ENCODE measurements around the gene ATG14. TPM values are rescaled to one million over a fixed set of nuclear protein-coding genes. Genes with fewer than 3 reads are reported as not detected.

The ATG14 gene
- polyA plus RNA-seq, 3 donors, result 1.8 to 6.8 (median 3.3) TPM

DNA sequence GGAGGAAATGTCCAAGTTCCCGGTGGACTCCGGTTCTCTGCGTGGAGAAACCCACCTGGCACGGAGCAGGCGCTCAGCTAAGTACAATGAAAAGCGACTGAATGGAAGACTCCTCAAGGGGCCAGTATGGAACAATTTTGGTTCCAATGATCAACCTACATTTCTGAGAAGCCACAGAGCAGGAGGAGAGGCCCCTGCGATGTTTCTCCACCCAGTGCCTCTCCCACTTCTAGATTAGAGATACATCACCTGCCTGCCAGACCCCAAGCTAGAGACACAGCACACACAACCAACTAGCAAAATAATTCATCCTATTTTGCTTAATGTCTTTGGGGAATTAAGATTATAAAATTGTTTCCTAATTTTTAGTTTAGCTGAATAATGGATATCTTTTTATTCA is 38.8 kb downstream of the ATG14 start:
- Mint-ChIP-seq H3K4me3 (no peak overlapping the region), H3K27ac (no peak overlapping the region), H3K27me3 (ENCODE audit: low read depth in 3 of 3) (no peaks in the 10 kb centered on the region), H3K4me1 (peaks cover 2% of the 10 kb centered on the region), H3K36me3 (peaks cover 65 to 72% of the 10 kb centered on the region in 2 donors), H3K9me3 (peaks cover 0 to 2% (median 0%) of the 10 kb centered on the region in 7 donors)
- Histone ChIP-seq H3K4me1 (ENCODE audit: control insufficient read depth in 1 of 2, insufficient read depth in 2 of 2, low read length in 2 of 2) (no peaks in the 10 kb centered on the region), H3K79me2 (ENCODE audit: insufficient read depth, low read length) (no peaks in the 10 kb centered on the region), H2AFZ (ENCODE audit: insufficient read depth, low read depth, low read length, poor library complexity, severe bottlenecking) (no peak overlapping the region), H3K4me2 (replicated peaks; ENCODE audit: extremely low read depth, low read length, poor library complexity, severe bottlenecking) (no peak overlapping the region), H3K27me3 (ENCODE audit: control insufficient read depth in 2 of 2, insufficient read depth in 2 of 2, low read length in 2 of 2) (no peaks in the 10 kb centered on the region), H3K36me3 (replicated peaks in 1 of 2; ENCODE audit: control insufficient read depth in 1 of 2, insufficient read depth in 2 of 2, low read length in 2 of 2) (peaks cover 37 to 72% of the 10 kb centered on the region in 2 donors), H3K4me3 (replicated peaks in 1 of 3; ENCODE audit: low read depth in 2 of 3, low read length in 3 of 3) (no peak overlapping the region), H3K9me3 (replicated peaks in 1 of 2; ENCODE audit: control insufficient read depth in 1 of 2, insufficient read depth in 1 of 2, low read length in 2 of 2) (no peaks in the 10 kb centered on the region), H3K27ac (ENCODE audit: low read depth in 1 of 2, low read length in 2 of 2) (no peak overlapping the region), H3K9ac (ENCODE audit: insufficient read depth, low read length, poor library complexity, severe bottlenecking) (no peak overlapping the region), H4K20me1 (ENCODE audit: insufficient read depth, low read length) (no peaks in the 10 kb centered on the region)
- no peak for DNase-seq
- WGBS (ENCODE audit: insufficient coverage), result 97% methylated on average over 6 of the region's 7 CpGs
- TF ChIP-seq, protein P1, sequence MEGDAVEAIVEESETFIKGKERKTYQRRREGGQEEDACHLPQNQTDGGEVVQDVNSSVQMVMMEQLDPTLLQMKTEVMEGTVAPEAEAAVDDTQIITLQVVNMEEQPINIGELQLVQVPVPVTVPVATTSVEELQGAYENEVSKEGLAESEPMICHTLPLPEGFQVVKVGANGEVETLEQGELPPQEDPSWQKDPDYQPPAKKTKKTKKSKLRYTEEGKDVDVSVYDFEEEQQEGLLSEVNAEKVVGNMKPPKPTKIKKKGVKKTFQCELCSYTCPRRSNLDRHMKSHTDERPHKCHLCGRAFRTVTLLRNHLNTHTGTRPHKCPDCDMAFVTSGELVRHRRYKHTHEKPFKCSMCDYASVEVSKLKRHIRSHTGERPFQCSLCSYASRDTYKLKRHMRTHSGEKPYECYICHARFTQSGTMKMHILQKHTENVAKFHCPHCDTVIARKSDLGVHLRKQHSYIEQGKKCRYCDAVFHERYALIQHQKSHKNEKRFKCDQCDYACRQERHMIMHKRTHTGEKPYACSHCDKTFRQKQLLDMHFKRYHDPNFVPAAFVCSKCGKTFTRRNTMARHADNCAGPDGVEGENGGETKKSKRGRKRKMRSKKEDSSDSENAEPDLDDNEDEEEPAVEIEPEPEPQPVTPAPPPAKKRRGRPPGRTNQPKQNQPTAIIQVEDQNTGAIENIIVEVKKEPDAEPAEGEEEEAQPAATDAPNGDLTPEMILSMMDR (IDR thresholded peaks at IDR 0.05), result no peak
- intact Hi-C loops (cut with micrococcal nuclease), result no loop called here

DNA sequence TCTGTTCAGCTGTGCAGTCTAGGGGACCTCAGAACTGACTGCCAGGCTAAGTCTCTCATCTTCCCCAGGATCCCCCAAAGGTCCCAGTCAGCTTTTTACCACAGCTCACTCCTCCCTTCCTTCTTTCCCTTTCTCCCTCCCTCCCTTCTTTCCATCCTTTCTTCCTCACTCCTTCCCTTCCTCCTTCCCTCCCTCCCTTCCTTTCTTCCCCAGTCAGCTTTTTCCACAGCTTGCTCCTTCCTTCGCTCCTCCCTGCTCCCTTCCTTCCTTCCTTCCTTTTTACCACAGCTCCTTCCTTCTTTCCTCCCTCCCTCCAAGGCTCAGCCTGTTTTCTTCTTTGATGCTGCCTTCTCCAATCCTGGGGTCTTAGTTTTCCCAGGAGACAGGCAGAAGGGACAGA is 39.2 kb downstream of the ATG14 start:
- no peak for DNase-seq
- TF ChIP-seq, protein P1 (IDR thresholded peaks at IDR 0.05), result no peak
- peaks cover 0 to 2% (median 0%) of the 10 kb centered on the region in 7 donors for H3K9me3 Mint-ChIP-seq
- peak overlapping the region in 2 of 7 donors; percentile 11 to 47 for H3K27ac Mint-ChIP-seq
- H3K4me3 Mint-ChIP-seq, result no peak overlapping the region
- H3K9ac ChIP-seq (ENCODE audit: insufficient read depth, low read length, poor library complexity, severe bottlenecking), result no peak overlapping the region
- H3K36me3 ChIP-seq (replicated peaks in 1 of 2; ENCODE audit: control insufficient read depth in 1 of 2, insufficient read depth in 2 of 2, low read length in 2 of 2), result peaks cover 37 to 72% of the 10 kb centered on the region in 2 donors
- peaks cover 2% of the 10 kb centered on the region for H3K4me1 Mint-ChIP-seq
- H3K9me3 ChIP-seq (replicated peaks in 1 of 2; ENCODE audit: control insufficient read depth in 1 of 2, insufficient read depth in 1 of 2, low read length in 2 of 2), result no peaks in the 10 kb centered on the region
- H3K79me2 ChIP-seq (ENCODE audit: insufficient read depth, low read length), result no peaks in the 10 kb centered on the region
- H3K4me1 ChIP-seq (ENCODE audit: control insufficient read depth in 1 of 2, insufficient read depth in 2 of 2, low read length in 2 of 2), result no peaks in the 10 kb centered on the region
- 83% methylated on average over 1 of the region's 1 CpG for WGBS (ENCODE audit: insufficient coverage)
- intact Hi-C loops (cut with micrococcal nuclease), result no loop called here
- no peaks in the 10 kb centered on the region for H4K20me1 ChIP-seq (ENCODE audit: insufficient read depth, low read length)
- no peaks in the 10 kb centered on the region for H3K27me3 Mint-ChIP-seq (ENCODE audit: low read depth in 3 of 3)
- H3K27me3 ChIP-seq (ENCODE audit: control insufficient read depth in 2 of 2, insufficient read depth in 2 of 2, low read length in 2 of 2), result no peaks in the 10 kb centered on the region
- no peak overlapping the region for H3K27ac ChIP-seq (ENCODE audit: low read depth in 1 of 2, low read length in 2 of 2)
- no peak overlapping the region for H2AFZ ChIP-seq (ENCODE audit: insufficient read depth, low read depth, low read length, poor library complexity, severe bottlenecking)
- no peak overlapping the region for H3K4me3 ChIP-seq (replicated peaks in 1 of 3; ENCODE audit: low read depth in 2 of 3, low read length in 3 of 3)
- peaks cover 65 to 73% of the 10 kb centered on the region in 2 donors for H3K36me3 Mint-ChIP-seq
- no peak overlapping the region for H3K4me2 ChIP-seq (replicated peaks; ENCODE audit: extremely low read depth, low read length, poor library complexity, severe bottlenecking)

Measured in CD14-positive monocyte (primary cell).